A549 (cell line): ENCODE data around the gene CNOT10. TPM values are rescaled to one million over a fixed set of nuclear protein-coding genes. Genes with fewer than 3 reads are reported as not detected.
A peak's percentile ranks its signal among the peaks of the same experiment; 100 is the strongest.

ENCODE experiments used
- ATAC-seq, 2 experiments: fragments of 200-7000 bp in 1 of 2; fragments of >200 bp in 1 of 2; cut with Nextera tagmentation in 1 of 2; cut with Tn5 transposase in 1 of 2; 3 replicates each; pipeline versions ENCODE4 v1.8.0 to v1.9.1; 2018 to 2020; ENCODE audit warnings: mild to moderate bottlenecking in 1 of 2, moderate library complexity in 1 of 2
- CTCF ChIA-PET: fragments of 300-600 bp; sonication (Branson Sonifier 250); formaldehyde crosslinking; extraction: SDS; loops from one replicate; lab custom pipeline; 2021; ENCODE audit warnings: antibody characterized with exemption, inconsistent platforms; lab: Yijun Ruan, JAX
- POLR2A ChIA-PET: fragments of 350-600 bp; formaldehyde crosslinking; extraction: SDS; loops from one replicate; lab custom pipeline; 2021; ENCODE audit warnings: antibody characterized with exemption, inconsistent platforms; lab: Yijun Ruan, JAX
- DNase-seq, 2 experiments: peaks; one replicate each; pipeline versions ENCODE4 v3.0.0 to v3.0.0-alpha.2; 2011 to 2016; ENCODE audit warnings: low read depth in 1 of 2, low spot score in 1 of 2
- FAIRE-seq: peaks from 2 replicates; lab custom pipeline; 2011; peaks lifted over from hg19 to GRCh38; lab: Jason Lieb, UNC
- H3K27ac ChIP-seq, 2 experiments: fragments of >200 bp; sonication (Bioruptor Twin); formaldehyde crosslinking; 3 replicates each; pipeline ENCODE4 v1.5.1; 2016 to 2017
- H3K4me1 ChIP-seq: fragments of >200 bp; sonication (Bioruptor Twin); formaldehyde crosslinking; 3 replicates; pipeline ENCODE4 v1.6.1; 2016
- H3K4me2 ChIP-seq: fragments of >200 bp; sonication (Bioruptor Twin); formaldehyde crosslinking; 3 replicates; pipeline ENCODE4 v1.6.1; 2016
- H3K4me3 ChIP-seq: fragments of >200 bp; sonication (Bioruptor Twin); formaldehyde crosslinking; 3 replicates; pipeline ENCODE4 v1.5.1; 2016
- H3K9me3 ChIP-seq: fragments of >200 bp; sonication (Bioruptor Twin); formaldehyde crosslinking; 3 replicates; pipeline ENCODE4 v1.6.1; 2016
- CTCF ChIP-seq: fragments of >200 bp; sonication (Bioruptor Twin); formaldehyde crosslinking; IDR thresholded peaks from 3 replicates; pipeline ENCODE4 v1.5.1; 2016
- EHF ChIP-seq: fragments of 250-450 bp; sonication (Bioruptor Pico); IDR thresholded peaks from 2 replicates; pipeline ENCODE4 v1.5.0; 2020; ENCODE audit warnings: mild to moderate bottlenecking
- ELK1 ChIP-seq: fragments of 150-350 bp; IDR thresholded peaks from 2 replicates; pipeline ENCODE4 v1.6.1; 2014; ENCODE audit warnings: low read depth, mild to moderate bottlenecking, low read length
- EP300 ChIP-seq, 2 experiments: fragments of >200 bp; sonication (Bioruptor Twin); formaldehyde crosslinking; IDR thresholded peaks; 2 replicates in 1 of 2; 3 replicates in 1 of 2; pipeline ENCODE4 v1.6.1; 2016 to 2017
- ESRRA ChIP-seq: fragments of 150-350 bp; IDR thresholded peaks from 2 replicates; pipeline ENCODE4 v1.6.1; 2014; ENCODE audit warnings: mild to moderate bottlenecking, low read length, borderline replicate concordance
- GATA3 ChIP-seq: IDR thresholded peaks from 2 replicates; pipeline ENCODE4 v1.6.1; 2012; ENCODE audit warnings: borderline replicate concordance
- HDAC2 ChIP-seq: fragments of 200-600 bp; sonication (generic); IDR thresholded peaks from 2 replicates; pipeline ENCODE4 v1.6.1; 2016
- HES2 ChIP-seq: fragments of >200 bp; sonication (Bioruptor Twin); formaldehyde crosslinking; IDR thresholded peaks from 2 replicates; pipeline ENCODE4 v1.6.1; 2016
- HMGXB4 ChIP-seq: fragments of 250-450 bp; sonication (Bioruptor Pico); IDR thresholded peaks from 2 replicates; pipeline ENCODE4 v1.5.0; 2021; ENCODE audit warnings: mild to moderate bottlenecking, moderate library complexity, borderline replicate concordance
- HOXB13 ChIP-seq: fragments of 250-450 bp; sonication (Bioruptor Pico); IDR thresholded peaks from 2 replicates; pipeline ENCODE4 v1.5.0; 2020; ENCODE audit warnings: low read depth, mild to moderate bottlenecking, moderate library complexity
- HOXB5 ChIP-seq: fragments of 250-450 bp; sonication (Bioruptor Pico); IDR thresholded peaks from 2 replicates; pipeline ENCODE4 v1.5.0; 2020; ENCODE audit warnings: mild to moderate bottlenecking, moderate library complexity
- KDM5A ChIP-seq: fragments of 200-600 bp; sonication (generic); IDR thresholded peaks from 2 replicates; pipeline ENCODE4 v1.6.1; 2016; ENCODE audit warnings: antibody characterized with exemption, mild to moderate bottlenecking
- NR3C1 ChIP-seq: fragments of >200 bp; sonication (Bioruptor Twin); formaldehyde crosslinking; IDR thresholded peaks from 3 replicates; pipeline ENCODE4 v1.6.1; 2017
- PHF8 ChIP-seq: fragments of 200-600 bp; sonication (generic); IDR thresholded peaks from 2 replicates; pipeline ENCODE4 v1.6.1; 2016; ENCODE audit warnings: low read depth, mild to moderate bottlenecking, antibody characterized with exemption, moderate library complexity, borderline replicate concordance
- RARB ChIP-seq: fragments of 250-450 bp; sonication (Bioruptor Pico); IDR thresholded peaks from 2 replicates; pipeline ENCODE4 v1.8.0; 2021; ENCODE audit warnings: mild to moderate bottlenecking, moderate library complexity
- REST ChIP-seq: fragments of 200-600 bp; sonication (generic); IDR thresholded peaks from 2 replicates; pipeline ENCODE4 v1.6.1; 2016; ENCODE audit warnings: antibody characterized with exemption, mild to moderate bottlenecking, moderate library complexity
- RNF2 ChIP-seq: fragments of 200-600 bp; sonication (generic); IDR thresholded peaks from 2 replicates; pipeline ENCODE4 v1.6.1; 2016; ENCODE audit warnings: low read depth, mild to moderate bottlenecking, antibody characterized with exemption, moderate library complexity, borderline replicate concordance
- SMC3 ChIP-seq: fragments of >200 bp; sonication (Bioruptor Twin); formaldehyde crosslinking; IDR thresholded peaks from 3 replicates; pipeline ENCODE4 v1.6.1; 2018; ENCODE audit warnings: inconsistent platforms
- SREBF2 ChIP-seq: fragments of 450-650 bp; IDR thresholded peaks from 2 replicates; pipeline ENCODE4 v1.6.1; 2014; ENCODE audit warnings: mild to moderate bottlenecking, moderate library complexity
- TP53 ChIP-seq: fragments of 250-450 bp; sonication (Bioruptor Pico); IDR thresholded peaks from 2 replicates; pipeline ENCODE4 v1.5.0; 2021; ENCODE audit warnings: mild to moderate bottlenecking, moderate library complexity
- WGBS: methylation state at CpG from one replicate; pipeline ENCODE4 v1.1.6; 2017; ENCODE audit errors: missing lambda C conversion rate; 5-methylcytosine and 5-hydroxymethylcytosine counted together
- polyA plus RNA-seq, 4 experiments: library from polyadenylated mRNA; depleted of rRNA in 3 of 4; stranded (reverse); fragments of >200 nt; fragmentation: RNase III in 1 of 4; extraction: RNeasy Plus Mini Kit Qiagen cat#74134 plus additional on column Dnase treatment in 1 of 4; gene quantifications; 2 replicates in 3 of 4; 3 replicates in 1 of 4; pipeline ENCODE4 v1.2.3, GENCODE V29; 2011 to 2017
- TF ChIP-seq, protein P1 (sequence below): fragments of >200 bp; sonication (Bioruptor Twin); formaldehyde crosslinking; IDR thresholded peaks from 3 replicates; pipeline ENCODE4 v1.6.1; 2016

The CNOT10 gene
- polyA plus RNA-seq, 2 of the 4 experiments (the other 2 are of a cell fraction): 23.6 to 43.2 TPM

DNA sequence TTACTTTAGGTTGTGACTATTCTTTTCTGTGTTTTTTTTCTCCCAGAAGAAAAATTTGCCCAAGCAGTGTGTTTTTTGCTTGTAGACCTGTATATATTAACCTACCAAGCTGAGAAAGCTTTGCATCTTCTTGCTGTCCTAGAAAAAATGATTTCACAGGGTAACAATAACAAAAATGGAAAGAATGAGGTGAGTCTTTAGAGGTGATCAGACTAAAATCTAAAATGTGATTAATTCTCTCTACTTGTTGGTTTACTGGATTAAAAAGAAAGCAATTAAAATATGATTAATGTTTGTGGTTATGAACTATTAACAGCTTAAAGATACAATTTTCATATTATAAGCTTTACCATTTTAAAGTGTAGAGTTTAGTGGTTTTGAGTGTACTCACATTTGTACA is 28.2 kb downstream of the CNOT10 start:
- peaks cover 4% of the 10 kb centered on the region; the same call in 1 of the 3 replicates for H3K4me1 ChIP-seq
- POLR2A ChIA-PET: no interaction called here
- CTCF ChIA-PET: interaction anchor here (1.4 kb wide), 1 partner anchor 12 kb away, joined by 3 read pairs; no protein-coding TSS in a partner anchor
- TF ChIP-seq, protein P1, sequence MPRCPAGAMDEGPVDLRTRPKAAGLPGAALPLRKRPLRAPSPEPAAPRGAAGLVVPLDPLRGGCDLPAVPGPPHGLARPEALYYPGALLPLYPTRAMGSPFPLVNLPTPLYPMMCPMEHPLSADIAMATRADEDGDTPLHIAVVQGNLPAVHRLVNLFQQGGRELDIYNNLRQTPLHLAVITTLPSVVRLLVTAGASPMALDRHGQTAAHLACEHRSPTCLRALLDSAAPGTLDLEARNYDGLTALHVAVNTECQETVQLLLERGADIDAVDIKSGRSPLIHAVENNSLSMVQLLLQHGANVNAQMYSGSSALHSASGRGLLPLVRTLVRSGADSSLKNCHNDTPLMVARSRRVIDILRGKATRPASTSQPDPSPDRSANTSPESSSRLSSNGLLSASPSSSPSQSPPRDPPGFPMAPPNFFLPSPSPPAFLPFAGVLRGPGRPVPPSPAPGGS: no peak
- TF ChIP-seq PHF8 (no peak), HOXB5 (CRISPR knock-in tag) (no peak)
- TF ChIP-seq, all 56 proteins: peak for 0
- no peak for DNase-seq
- no peak for FAIRE-seq
- Histone ChIP-seq H3K4me3 (no peak overlapping the region), H3K4me2 (no peak overlapping the region), H3K27ac (no peak overlapping the region), H3K9me3 (no peaks in the 10 kb centered on the region)
- ATAC-seq: no peak

- H3K4me1 ChIP-seq: peaks cover 4% of the 10 kb centered on the region; the same call in 1 of the 3 replicates
- 93% methylated on average over 5 of the region's 5 CpGs for WGBS
- POLR2A ChIA-PET: no interaction called here
- ATAC-seq: peak in 1 of 2 experiments; percentile 51; a peak in 1 of 6 replicates
- no peak for TF ChIP-seq GATA3
- TF ChIP-seq EP300 (IDR thresholded peaks at IDR 0.05): no peak
- TF ChIP-seq, protein P1: no peak
- no peak for TF ChIP-seq SREBF2
- no peak for TF ChIP-seq CTCF
- TF ChIP-seq HOXB13 (CRISPR knock-in tag): no peak
- TF ChIP-seq ESRRA: no peak
- no peak for TF ChIP-seq RARB (CRISPR knock-in tag)
- no peak for TF ChIP-seq SMC3
- no peak for TF ChIP-seq RNF2
- TF ChIP-seq REST: no peak
- no peak for TF ChIP-seq HDAC2
- no peak for TF ChIP-seq ELK1
- TF ChIP-seq KDM5A: no peak
- no peak for TF ChIP-seq EHF (CRISPR knock-in tag)
- TF ChIP-seq HES2: no peak
- TF ChIP-seq TP53 (CRISPR knock-in tag): no peak
- TF ChIP-seq NR3C1: no peak
- TF ChIP-seq HMGXB4 (CRISPR knock-in tag): no peak
- no peak overlapping the region for H3K4me3 ChIP-seq
- H3K9me3 ChIP-seq: no peaks in the 10 kb centered on the region
- no peak overlapping the region for H3K27ac ChIP-seq
- CTCF ChIA-PET: no interaction called here
- H3K4me2 ChIP-seq: no peak overlapping the region
- DNase-seq: no peak
- FAIRE-seq: no peak
Observed at GRCh38 chr3:32719335-32719734, 34.3 kb downstream of the CNOT10 start.
